K562 (cell line): ENCODE measurements around the gene GRAMD4. TPM values are rescaled to one million over a fixed set of nuclear protein-coding genes. Genes with fewer than 3 reads are reported as not detected.

Experiments used
- ATAC-seq: fragments of 200-7000 bp; cut with Tn5 transposase; 3 replicates; pipeline ENCODE4 v1.9.1; 2020; ENCODE audit warnings: moderate library complexity
- BruUV-seq: library from RNA; stranded (reverse); fragments of 400-500 nt; replicated peaks from 2 replicates; lab custom pipeline; 2021; lab: Mats Ljungman, UMichigan
- CTCF ChIA-PET: fragments of 300-600 bp; formaldehyde crosslinking; extraction: SDS; loops from one replicate; lab custom pipeline; 2021; ENCODE audit warnings: low intra/inter-chr PET ratio; lab: Yijun Ruan, JAX
- POLR2A ChIA-PET: fragments of 300-600, 350-650 bp; sonication (Branson Sonifier 250); formaldehyde crosslinking; extraction: SDS; loops from one replicate; lab custom pipeline; 2021; ENCODE audit warnings: antibody characterized with exemption, inconsistent platforms; lab: Yijun Ruan, JAX
- DNase-seq, 4 experiments: peaks; one replicate each; pipeline versions ENCODE4 v3.0.0 to v3.0.0-alpha.2; 2011 to 2018; ENCODE audit warnings: low spot score in 3 of 4, mixed read lengths in 3 of 4; ENCODE audit errors: extremely low read depth in 1 of 4
- FAIRE-seq: peaks from 2 replicates; lab custom pipeline; 2011; peaks lifted over from hg19 to GRCh38; lab: Jason Lieb, UNC
- H2AFZ ChIP-seq: 2 replicates; pipeline ENCODE4 v1.6.0; 2011; ENCODE audit warnings: low read depth, low read length, control low read depth, inconsistent platforms
- H3K27ac ChIP-seq: fragments of 200-600 bp; 3 replicates; pipeline ENCODE4 v1.8.0; 2011; ENCODE audit warnings: low read depth, mild to moderate bottlenecking, control low read depth, inconsistent platforms, low read length, moderate library complexity, mixed read lengths; ENCODE audit errors: extremely low read depth
- H3K27me3 ChIP-seq, 2 experiments: fragments of 300-600 bp in 1 of 2; 2 replicates in 1 of 2; 3 replicates in 1 of 2; pipeline versions ENCODE4 v1.6.0 to v1.8.0; 2011; ENCODE audit warnings: inconsistent platforms in 2 of 2, low read length in 2 of 2, mild to moderate bottlenecking in 1 of 2, mixed read lengths in 1 of 2, moderate library complexity in 1 of 2; ENCODE audit not compliant: control insufficient read depth in 2 of 2, insufficient read depth in 2 of 2
- H3K36me3 ChIP-seq: fragments of 300-600 bp; 3 replicates; pipeline ENCODE4 v1.8.0; 2011; ENCODE audit warnings: mild to moderate bottlenecking, low read length, inconsistent platforms; ENCODE audit not compliant: control insufficient read depth, insufficient read depth
- H3K4me1 ChIP-seq, 2 experiments: fragments of 200-600 bp in 1 of 2; replicated peaks in 1 of 2; 2 replicates in 1 of 2; 3 replicates in 1 of 2; pipeline versions ENCODE4 v1.5.1 to v1.8.0; 2011; ENCODE audit warnings: inconsistent platforms in 2 of 2, low read length in 2 of 2, mild to moderate bottlenecking in 1 of 2, mixed read lengths in 1 of 2, moderate library complexity in 1 of 2; ENCODE audit not compliant: control insufficient read depth in 2 of 2, insufficient read depth in 2 of 2
- H3K4me2 ChIP-seq: 2 replicates; pipeline ENCODE4 v1.6.1; 2011; ENCODE audit warnings: low read length, control low read depth, inconsistent platforms, mixed read lengths; ENCODE audit not compliant: insufficient read depth
- H3K4me3 ChIP-seq: fragments of 200-600 bp; sonication (generic), shearing (Covaris generic); 2 replicates; pipeline ENCODE4 v1.5.1; 2016; ENCODE audit warnings: control low read depth, inconsistent platforms
- H3K79me2 ChIP-seq: fragments of 200-600 bp; 3 replicates; pipeline ENCODE4 v1.8.0; 2011; ENCODE audit warnings: low read length, inconsistent platforms; ENCODE audit not compliant: control insufficient read depth, insufficient read depth
- H3K9ac ChIP-seq, 2 experiments: 2 replicates each; pipeline versions ENCODE4 v1.6.0 to v1.6.1; 2011; ENCODE audit warnings: low read depth in 2 of 2, low read length in 2 of 2, control low read depth in 1 of 2, inconsistent platforms in 1 of 2, mild to moderate bottlenecking in 1 of 2, mixed read lengths in 1 of 2; ENCODE audit not compliant: insufficient read depth in 1 of 2
- H3K9me1 ChIP-seq: one replicate; pipeline ENCODE4 v1.6.0; 2011; ENCODE audit warnings: inconsistent platforms, mild to moderate bottlenecking, low read length, moderate library complexity; ENCODE audit not compliant: control insufficient read depth, insufficient read depth
- H3K9me3 ChIP-seq: replicated peaks from 2 replicates; pipeline ENCODE4 v1.5.1; 2011; ENCODE audit warnings: low read depth, low read length, inconsistent platforms; ENCODE audit not compliant: control insufficient read depth, insufficient read depth
- H4K20me1 ChIP-seq: replicated peaks from 2 replicates; pipeline ENCODE4 v1.6.1; 2011; ENCODE audit warnings: low read length, inconsistent platforms, mixed read lengths; ENCODE audit not compliant: control insufficient read depth, insufficient read depth
- POLR2G ChIP-seq: fragments of 200-400 bp; formaldehyde crosslinking; IDR thresholded peaks from 2 replicates; pipeline ENCODE4 v1.6.1; 2017; ENCODE audit warnings: low read depth, mild to moderate bottlenecking, antibody characterized with exemption, low read length, moderate library complexity
- RB1 ChIP-seq: fragments of 450-650 bp; IDR thresholded peaks from 2 replicates; pipeline ENCODE4 v1.6.1; 2017; ENCODE audit warnings: low read depth, mild to moderate bottlenecking
- RBBP5 ChIP-seq: fragments of 200-600 bp; sonication (generic); IDR thresholded peaks from 2 replicates; pipeline ENCODE4 v1.6.1; 2012; ENCODE audit warnings: borderline replicate concordance, mild to moderate bottlenecking, low read length, control low read depth, inconsistent platforms; ENCODE audit not compliant: insufficient read depth, poor library complexity, severe bottlenecking
- WGBS: fragments of 100-300 bp; shearing (Covaris generic); methylation state at CpG from one replicate; pipeline ENCODE4 v1.1.6; 2016; ENCODE audit warnings: low coverage, mixed read lengths; ENCODE audit not compliant: insufficient coverage; ENCODE audit errors: missing lambda C conversion rate; 5-methylcytosine and 5-hydroxymethylcytosine counted together
- in situ Hi-C: fragments of 300-500 bp; cut with MboI; formaldehyde crosslinking; loops from 4 replicates; pipeline ENCODE4 v1.15.0; 2018; ENCODE audit warnings: inconsistent platforms, mixed read lengths
- intact Hi-C: fragments of 100-400 bp; cut with micrococcal nuclease; formaldehyde crosslinking; loops from 2 replicates; pipeline ENCODE4 v1.14.2; 2022
- polyA plus RNA-seq, 8 experiments: library from polyadenylated mRNA; depleted of rRNA in 4 of 8; stranded (reverse) in 5 of 8; unstranded in 3 of 8; fragments of >200 nt; fragmentation: Nextera tagmentation in 2 of 8; fragmentation: Illumina TruSeq in 1 of 8; extraction: Ambion mirVana in 2 of 8; extraction: Trizol in 1 of 8; gene quantifications; 2 replicates each; pipeline versions ENCODE4 v1.2.1 to v1.2.3, GENCODE V29; 2011 to 2014; ENCODE audit warnings: inconsistent platforms in 1 of 8, missing spikeins in 1 of 8
- total RNA-seq, 7 experiments: library from RNA; depleted of rRNA in 6 of 7; stranded (reverse); fragments of >200 nt in 6 of 7; fragmentation: Illumina TruSeq in 2 of 7; extraction: Trizol in 2 of 7; gene quantifications; 2 replicates each; pipeline versions ENCODE4 v1.2.1 to v1.2.3, GENCODE V29; 2011 to 2021; ENCODE audit warnings: low replicate concordance in 1 of 7

Gene GRAMD4
- total and polyA plus RNA-seq, 9 of the 15 experiments (the other 6 are each of a cell fraction or from before 2014, with no cell fraction given), result 0.18 to 44.8 (median 18.6) TPM

DNA sequence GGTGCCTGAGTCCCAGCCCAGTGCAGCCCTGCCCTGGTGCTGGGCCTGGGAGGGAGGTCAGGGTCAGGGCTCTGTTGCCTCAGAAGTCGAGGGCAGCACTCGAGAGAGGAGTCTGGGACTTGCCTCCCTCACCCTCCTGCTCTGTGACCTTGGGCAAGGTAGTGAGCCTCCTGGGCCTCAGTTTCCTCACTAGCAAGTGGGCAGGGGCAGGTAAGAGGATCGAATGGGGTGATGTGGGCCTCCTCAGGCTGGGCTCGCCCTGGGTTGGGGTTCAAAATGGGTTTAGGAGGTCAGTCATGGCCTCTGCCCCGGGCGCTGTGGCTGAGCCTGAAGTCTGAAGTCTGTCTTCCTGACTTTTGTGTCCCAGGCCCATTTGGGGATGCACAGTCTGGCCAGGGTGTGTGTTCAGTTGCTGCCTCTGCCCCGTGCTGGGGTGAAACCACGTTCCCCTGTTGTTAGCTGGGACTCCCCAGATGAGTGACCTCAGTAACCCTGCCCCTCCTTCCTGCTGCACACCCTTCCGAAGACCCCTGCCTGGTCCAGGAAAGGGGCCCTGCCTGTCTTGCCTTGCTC is 41.8 kb upstream of the GRAMD4 start:
- H3K4me1 ChIP-seq, result peaks cover 44 to 67% of the 10 kb centered on the region in 2 experiments
- FAIRE-seq (no peak), ATAC-seq (peak; percentile 56), DNase-seq (no peak)
- ChIA-PET CTCF (no interaction called here), POLR2A (no interaction called here)
- no peaks in the 10 kb centered on the region for H3K9me3 ChIP-seq
- H2AFZ ChIP-seq, result no peak overlapping the region
- H3K4me2 ChIP-seq, result peak overlapping the region; percentile 78
- H4K20me1 ChIP-seq, result peaks cover 9% of the 10 kb centered on the region
- WGBS, result 4% methylated on average over 3 of the region's 9 CpGs
- H3K4me3 ChIP-seq, result peak overlapping the region; percentile 57
- peak overlapping the region; percentile 71 to 95 for H3K9ac ChIP-seq
- peak overlapping the region; percentile 70 for H3K27ac ChIP-seq
- TF ChIP-seq RBBP5 (peak; percentile 46), POLR2G (0 out of 2 replicates have a peak, but pooled peaks have one; percentile 23), RB1 (no peak)
- no peaks in the 10 kb centered on the region for H3K9me1 ChIP-seq
- no TSS peak for BruUV-seq
- peaks cover 59% of the 10 kb centered on the region for H3K79me2 ChIP-seq
- H3K36me3 ChIP-seq, result peaks cover 4% of the 10 kb centered on the region; the same call in 2 of the 3 replicates
- intact Hi-C loops (no loop called here), in situ Hi-C loops (no loop called here)
- no peaks in the 10 kb centered on the region for H3K27me3 ChIP-seq
